SIG-M5 treated with dmso at 0.1 percent for 504 hours (cell line): ENCODE data around the gene BEAN1.
"Not testable (repeated sequence)": the region's sequence is repeated elsewhere in the genome, so short reads cannot be mapped to it uniquely, and the experiment has no call there.

ENCODE experiments used
- DNase-seq: peaks from one replicate; lab custom pipeline; 2025; ENCODE audit not compliant: unreplicated experiment; lab: John Stamatoyannopoulos, UW

BEAN1 gene

GRCh38 chr16:66503612-66504011 is 76.5 kb downstream of the BEAN1 start:
- no peak for DNase-seq

- DNase-seq: no peak
Measured at GRCh38 chr16:66507731-66508239, 80.7 kb downstream of the BEAN1 start.

GRCh38 chr16:66508248-66508913 is 81.3 kb downstream of the BEAN1 start:
- DNase-seq: no peak

- no peak for DNase-seq
Measured at GRCh38 chr16:66508914-66509496, 81.9 kb downstream of the BEAN1 start.

- no peak for DNase-seq
Measured at GRCh38 chr16:66509576-66509975, 82.5 kb downstream of the BEAN1 start.

- DNase-seq: no peak
Measured at GRCh38 chr16:66510298-66510697, 83.2 kb downstream of the BEAN1 start.

- DNase-seq: no peak
Measured at GRCh38 chr16:66510711-66511601, 83.9 kb downstream of the BEAN1 start.

GRCh38 chr16:66511602-66512271 is 84.6 kb downstream of the BEAN1 start:
- DNase-seq: no peak

- no peak for DNase-seq
Measured at GRCh38 chr16:66512272-66513110, 85.4 kb downstream of the BEAN1 start.

GRCh38 chr16:66513111-66513723 is 86.1 kb downstream of the BEAN1 start:
- no peak for DNase-seq

- DNase-seq: not testable (repeated sequence)
Measured at GRCh38 chr16:66514391-66514790, 87.3 kb downstream of the BEAN1 start.

GRCh38 chr16:66514980-66515595 is 88.0 kb downstream of the BEAN1 start:
- DNase-seq: not testable (repeated sequence)

GRCh38 chr16:66515596-66516508 is 88.8 kb downstream of the BEAN1 start:
- DNase-seq: peak; percentile 40

- DNase-seq: no peak
Measured at GRCh38 chr16:66516509-66516807, 89.4 kb downstream of the BEAN1 start.

- peak; percentile 97 for DNase-seq
Measured at GRCh38 chr16:66516808-66517585, 89.9 kb downstream of the BEAN1 start.

- no peak for DNase-seq
Measured at GRCh38 chr16:66517586-66518263, 90.6 kb downstream of the BEAN1 start.
